WTC11 (cell line): ENCODE data around the gene PKHD1.

Experiments
- CREB1 ChIP-seq: sonication (generic); formaldehyde crosslinking; IDR thresholded peaks from 2 replicates; pipeline ENCODE4 v1.8.0; 2023; ENCODE audit warnings: mild to moderate bottlenecking, missing genetic modification reagents
- ELF4 ChIP-seq: sonication (generic); formaldehyde crosslinking; IDR thresholded peaks from 2 replicates; pipeline ENCODE4 v1.8.1; 2022; ENCODE audit warnings: low read depth, mild to moderate bottlenecking, moderate library complexity, missing genetic modification reagents
- JUN ChIP-seq: sonication (generic); formaldehyde crosslinking; IDR thresholded peaks from 2 replicates; pipeline ENCODE4 v1.8.0; 2023; ENCODE audit warnings: mild to moderate bottlenecking, missing genetic modification reagents
- MYBL2 ChIP-seq: sonication (generic); formaldehyde crosslinking; IDR thresholded peaks from 2 replicates; pipeline ENCODE4 v1.8.1; 2023; ENCODE audit warnings: mild to moderate bottlenecking, moderate library complexity, missing genetic modification reagents
- NR1H2 ChIP-seq: sonication (generic); formaldehyde crosslinking; IDR thresholded peaks from 2 replicates; pipeline ENCODE4 v1.9.0; 2021; ENCODE audit warnings: mild to moderate bottlenecking, moderate library complexity, missing genetic modification reagents
- TCF7 ChIP-seq: sonication (generic); formaldehyde crosslinking; IDR thresholded peaks from 2 replicates; pipeline ENCODE4 v1.8.0; 2022; ENCODE audit warnings: mild to moderate bottlenecking, low read depth, missing genetic modification reagents, moderate library complexity
- TF ChIP-seq, protein P1 (sequence below): fragments of 200-600 bp; IDR thresholded peaks from 2 replicates; pipeline ENCODE4 v1.8.0; 2022; ENCODE audit warnings: antibody characterized with exemption
- TF ChIP-seq, protein P2 (sequence below): sonication (generic); formaldehyde crosslinking; IDR thresholded peaks from 2 replicates; pipeline ENCODE4 v1.8.0; 2022; ENCODE audit warnings: mild to moderate bottlenecking, missing genetic modification reagents
- TF ChIP-seq, protein P3 (sequence below): sonication (generic); formaldehyde crosslinking; IDR thresholded peaks from 2 replicates; pipeline ENCODE4 v1.8.1; 2023; ENCODE audit warnings: mild to moderate bottlenecking, missing genetic modification reagents, moderate library complexity
- TF ChIP-seq, protein P4 (sequence below): sonication (generic); formaldehyde crosslinking; IDR thresholded peaks from 2 replicates; pipeline ENCODE4 v1.8.1; 2022; ENCODE audit warnings: mild to moderate bottlenecking, missing genetic modification reagents, moderate library complexity, borderline replicate concordance
- TF ChIP-seq, protein P5 (sequence below): sonication (generic); formaldehyde crosslinking; IDR thresholded peaks from 2 replicates; pipeline ENCODE4 v1.8.1; 2023; ENCODE audit warnings: mild to moderate bottlenecking, missing genetic modification reagents, borderline replicate concordance

DNA sequence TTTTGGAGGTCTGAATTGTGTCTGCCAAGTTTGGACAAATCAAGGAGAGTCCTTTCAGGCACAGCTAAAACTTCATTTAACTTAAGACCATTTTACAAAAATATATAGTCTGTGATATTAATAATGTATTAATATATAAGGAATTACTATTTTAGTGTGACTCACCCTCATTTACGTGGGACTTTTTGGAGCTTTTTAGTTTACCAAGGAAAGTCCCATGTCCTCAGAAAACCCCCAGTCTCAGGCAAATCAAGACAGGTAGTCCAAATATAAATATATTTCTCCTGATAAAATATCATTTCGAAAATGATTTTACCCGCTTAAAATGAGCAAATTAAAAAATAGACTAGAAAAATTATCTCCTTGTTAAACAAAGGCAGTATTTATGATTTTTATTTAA is 479.0 kb downstream of the PKHD1 start:
- TF ChIP-seq, protein P1, sequence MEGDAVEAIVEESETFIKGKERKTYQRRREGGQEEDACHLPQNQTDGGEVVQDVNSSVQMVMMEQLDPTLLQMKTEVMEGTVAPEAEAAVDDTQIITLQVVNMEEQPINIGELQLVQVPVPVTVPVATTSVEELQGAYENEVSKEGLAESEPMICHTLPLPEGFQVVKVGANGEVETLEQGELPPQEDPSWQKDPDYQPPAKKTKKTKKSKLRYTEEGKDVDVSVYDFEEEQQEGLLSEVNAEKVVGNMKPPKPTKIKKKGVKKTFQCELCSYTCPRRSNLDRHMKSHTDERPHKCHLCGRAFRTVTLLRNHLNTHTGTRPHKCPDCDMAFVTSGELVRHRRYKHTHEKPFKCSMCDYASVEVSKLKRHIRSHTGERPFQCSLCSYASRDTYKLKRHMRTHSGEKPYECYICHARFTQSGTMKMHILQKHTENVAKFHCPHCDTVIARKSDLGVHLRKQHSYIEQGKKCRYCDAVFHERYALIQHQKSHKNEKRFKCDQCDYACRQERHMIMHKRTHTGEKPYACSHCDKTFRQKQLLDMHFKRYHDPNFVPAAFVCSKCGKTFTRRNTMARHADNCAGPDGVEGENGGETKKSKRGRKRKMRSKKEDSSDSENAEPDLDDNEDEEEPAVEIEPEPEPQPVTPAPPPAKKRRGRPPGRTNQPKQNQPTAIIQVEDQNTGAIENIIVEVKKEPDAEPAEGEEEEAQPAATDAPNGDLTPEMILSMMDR, result no peak
- no peak for TF ChIP-seq ELF4 (CRISPR knock-in tag)
- TF ChIP-seq, protein P2, sequence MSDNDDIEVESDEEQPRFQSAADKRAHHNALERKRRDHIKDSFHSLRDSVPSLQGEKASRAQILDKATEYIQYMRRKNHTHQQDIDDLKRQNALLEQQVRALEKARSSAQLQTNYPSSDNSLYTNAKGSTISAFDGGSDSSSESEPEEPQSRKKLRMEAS (CRISPR knock-in tag), result no peak
- no peak for TF ChIP-seq MYBL2 (CRISPR knock-in tag)
- TF ChIP-seq NR1H2 (CRISPR knock-in tag), result no peak
- TF ChIP-seq, protein P3, sequence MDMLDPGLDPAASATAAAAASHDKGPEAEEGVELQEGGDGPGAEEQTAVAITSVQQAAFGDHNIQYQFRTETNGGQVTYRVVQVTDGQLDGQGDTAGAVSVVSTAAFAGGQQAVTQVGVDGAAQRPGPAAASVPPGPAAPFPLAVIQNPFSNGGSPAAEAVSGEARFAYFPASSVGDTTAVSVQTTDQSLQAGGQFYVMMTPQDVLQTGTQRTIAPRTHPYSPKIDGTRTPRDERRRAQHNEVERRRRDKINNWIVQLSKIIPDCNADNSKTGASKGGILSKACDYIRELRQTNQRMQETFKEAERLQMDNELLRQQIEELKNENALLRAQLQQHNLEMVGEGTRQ (CRISPR knock-in tag), result no peak
- no peak for TF ChIP-seq CREB1 (CRISPR knock-in tag)
- TF ChIP-seq TCF7 (CRISPR knock-in tag), result no peak
- TF ChIP-seq, protein P4, sequence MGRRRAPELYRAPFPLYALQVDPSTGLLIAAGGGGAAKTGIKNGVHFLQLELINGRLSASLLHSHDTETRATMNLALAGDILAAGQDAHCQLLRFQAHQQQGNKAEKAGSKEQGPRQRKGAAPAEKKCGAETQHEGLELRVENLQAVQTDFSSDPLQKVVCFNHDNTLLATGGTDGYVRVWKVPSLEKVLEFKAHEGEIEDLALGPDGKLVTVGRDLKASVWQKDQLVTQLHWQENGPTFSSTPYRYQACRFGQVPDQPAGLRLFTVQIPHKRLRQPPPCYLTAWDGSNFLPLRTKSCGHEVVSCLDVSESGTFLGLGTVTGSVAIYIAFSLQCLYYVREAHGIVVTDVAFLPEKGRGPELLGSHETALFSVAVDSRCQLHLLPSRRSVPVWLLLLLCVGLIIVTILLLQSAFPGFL, result no peak
- TF ChIP-seq, protein P5, sequence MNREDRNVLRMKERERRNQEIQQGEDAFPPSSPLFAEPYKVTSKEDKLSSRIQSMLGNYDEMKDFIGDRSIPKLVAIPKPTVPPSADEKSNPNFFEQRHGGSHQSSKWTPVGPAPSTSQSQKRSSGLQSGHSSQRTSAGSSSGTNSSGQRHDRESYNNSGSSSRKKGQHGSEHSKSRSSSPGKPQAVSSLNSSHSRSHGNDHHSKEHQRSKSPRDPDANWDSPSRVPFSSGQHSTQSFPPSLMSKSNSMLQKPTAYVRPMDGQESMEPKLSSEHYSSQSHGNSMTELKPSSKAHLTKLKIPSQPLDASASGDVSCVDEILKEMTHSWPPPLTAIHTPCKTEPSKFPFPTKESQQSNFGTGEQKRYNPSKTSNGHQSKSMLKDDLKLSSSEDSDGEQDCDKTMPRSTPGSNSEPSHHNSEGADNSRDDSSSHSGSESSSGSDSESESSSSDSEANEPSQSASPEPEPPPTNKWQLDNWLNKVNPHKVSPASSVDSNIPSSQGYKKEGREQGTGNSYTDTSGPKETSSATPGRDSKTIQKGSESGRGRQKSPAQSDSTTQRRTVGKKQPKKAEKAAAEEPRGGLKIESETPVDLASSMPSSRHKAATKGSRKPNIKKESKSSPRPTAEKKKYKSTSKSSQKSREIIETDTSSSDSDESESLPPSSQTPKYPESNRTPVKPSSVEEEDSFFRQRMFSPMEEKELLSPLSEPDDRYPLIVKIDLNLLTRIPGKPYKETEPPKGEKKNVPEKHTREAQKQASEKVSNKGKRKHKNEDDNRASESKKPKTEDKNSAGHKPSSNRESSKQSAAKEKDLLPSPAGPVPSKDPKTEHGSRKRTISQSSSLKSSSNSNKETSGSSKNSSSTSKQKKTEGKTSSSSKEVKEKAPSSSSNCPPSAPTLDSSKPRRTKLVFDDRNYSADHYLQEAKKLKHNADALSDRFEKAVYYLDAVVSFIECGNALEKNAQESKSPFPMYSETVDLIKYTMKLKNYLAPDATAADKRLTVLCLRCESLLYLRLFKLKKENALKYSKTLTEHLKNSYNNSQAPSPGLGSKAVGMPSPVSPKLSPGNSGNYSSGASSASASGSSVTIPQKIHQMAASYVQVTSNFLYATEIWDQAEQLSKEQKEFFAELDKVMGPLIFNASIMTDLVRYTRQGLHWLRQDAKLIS (CRISPR knock-in tag), result no peak
- no peak for TF ChIP-seq JUN (CRISPR knock-in tag)
